HG03439 (cell line): ENCODE measurements around the gene AKAP9.
A peak's percentile ranks its signal among the peaks of the same experiment; 100 is the strongest.
"Not testable (repeated sequence)": the region's sequence is repeated elsewhere in the genome, so short reads cannot be mapped to it uniquely, and the experiment has no call there.

ENCODE experiments used
- ATAC-seq: cut with Tn5 transposase; IDR thresholded peaks from one replicate; pipeline ENCODE4 v1.9.1; 2021; ENCODE audit warnings: mild to moderate bottlenecking, moderate library complexity; ENCODE audit not compliant: unreplicated experiment

Gene AKAP9

DNA sequence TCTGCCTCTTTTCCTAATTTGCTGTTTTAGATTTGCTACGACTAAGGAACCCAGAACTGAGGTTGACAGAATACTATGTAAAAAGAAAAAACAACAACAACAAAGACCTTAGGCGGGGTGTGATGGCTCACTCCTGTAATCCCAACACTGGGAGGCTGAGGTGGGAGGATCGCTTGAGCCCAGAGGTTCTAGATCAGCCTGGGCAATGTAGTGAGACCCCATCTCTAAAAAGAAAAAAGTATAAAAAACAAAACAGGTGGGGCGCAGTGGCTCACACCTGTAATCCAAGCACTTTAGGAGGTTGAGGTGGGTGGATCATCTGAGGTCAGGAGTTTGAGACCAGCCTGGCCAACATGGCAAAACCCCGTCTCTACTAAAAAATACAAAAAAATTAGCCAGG is 4.3 kb downstream of the AKAP9 start:
- not testable (repeated sequence) for ATAC-seq

DNA sequence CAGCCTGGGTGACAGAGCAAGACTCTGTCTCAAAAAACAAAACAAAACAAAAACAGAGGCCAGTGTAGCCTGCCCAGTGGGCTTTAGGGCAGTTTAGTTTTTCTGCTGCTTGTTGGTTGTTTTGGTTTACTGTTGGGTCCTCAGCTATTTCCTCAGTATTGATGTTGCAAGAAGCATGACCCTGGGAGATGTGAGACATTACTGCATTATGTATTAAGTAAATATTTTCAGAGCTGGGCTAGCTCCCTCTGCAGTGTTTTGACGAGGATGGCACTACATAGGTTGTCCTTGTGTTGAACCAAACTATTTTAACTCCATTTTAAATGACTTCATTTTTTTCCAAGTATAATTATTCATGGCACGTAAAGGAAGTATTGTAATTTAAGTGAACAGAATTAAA is 4.8 kb downstream of the AKAP9 start:
- ATAC-seq: no peak

DNA sequence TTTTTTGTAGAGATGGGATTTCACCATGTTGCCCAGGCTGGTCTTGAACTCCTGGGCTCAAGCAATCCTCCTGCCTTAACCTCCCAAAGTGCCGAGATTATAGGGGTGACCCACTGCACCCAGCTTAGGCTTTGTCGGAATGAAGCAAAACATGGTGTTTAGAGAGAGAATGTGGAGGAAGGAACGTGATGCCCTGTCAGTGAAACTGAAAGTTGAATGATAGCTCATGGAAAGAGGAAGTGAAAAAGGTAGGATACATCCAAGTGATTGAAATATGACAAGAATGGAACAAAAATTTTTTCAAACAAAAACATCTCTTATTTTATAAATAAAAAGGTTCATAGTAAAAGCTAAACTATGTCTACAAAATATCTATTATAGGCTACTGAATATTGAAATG is 5.9 kb downstream of the AKAP9 start:
- ATAC-seq: no peak

DNA sequence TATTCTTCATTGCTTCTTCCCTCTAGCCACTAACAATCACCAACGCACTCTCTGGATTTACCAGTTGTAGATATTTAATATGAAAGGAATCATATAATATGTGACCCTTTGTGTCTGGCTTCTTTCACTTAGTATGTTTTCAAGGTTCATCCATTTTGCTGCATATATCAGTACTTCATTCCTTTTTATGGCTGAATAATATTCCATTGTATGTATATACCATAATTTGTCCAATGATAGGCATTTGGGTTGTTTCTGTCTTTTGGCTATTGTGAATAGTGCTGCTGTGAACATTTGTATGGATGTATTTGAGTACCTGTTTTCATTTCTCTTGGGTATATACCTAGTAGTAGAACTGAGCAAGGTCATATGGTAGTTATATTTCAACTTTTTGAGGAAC is 7.3 kb downstream of the AKAP9 start:
- no peak for ATAC-seq

DNA sequence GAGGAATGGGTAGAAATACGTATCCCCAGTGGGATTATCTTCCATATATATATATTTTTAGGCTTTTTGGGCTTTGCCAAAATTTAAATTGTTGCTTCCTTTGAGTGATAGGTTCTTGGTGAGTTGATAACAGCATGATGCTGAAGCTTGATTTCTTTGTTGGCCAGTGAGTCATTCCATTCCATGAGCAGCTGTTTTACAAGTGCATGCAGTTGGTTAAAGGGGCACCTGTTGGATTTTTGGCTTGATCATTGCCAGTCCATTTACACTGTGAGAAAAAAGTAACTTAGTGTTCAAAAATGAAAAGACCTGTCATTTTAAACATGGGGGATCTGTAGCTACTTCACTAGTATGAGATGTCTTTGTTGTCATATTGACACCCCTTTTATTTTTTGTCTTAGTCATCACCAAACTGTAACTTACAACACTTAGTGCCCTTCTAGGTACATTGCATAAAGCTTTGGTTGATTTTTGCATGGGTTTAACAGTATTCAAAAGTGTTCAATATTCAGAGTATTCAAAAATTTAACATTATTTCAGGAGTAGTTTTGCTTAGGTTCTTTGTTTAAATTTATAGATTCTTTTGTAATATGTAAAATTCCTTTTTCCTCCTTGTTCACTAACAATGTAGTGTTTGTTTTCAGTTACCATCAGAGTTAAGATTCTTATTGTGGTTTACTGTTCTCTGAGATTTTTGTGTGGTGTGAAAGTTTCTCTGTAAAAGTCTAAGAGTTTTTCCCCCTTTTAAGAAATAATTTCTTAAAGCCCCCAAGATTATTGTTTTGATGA is 8.8 kb downstream of the AKAP9 start:
- peak; percentile 51 for ATAC-seq

DNA sequence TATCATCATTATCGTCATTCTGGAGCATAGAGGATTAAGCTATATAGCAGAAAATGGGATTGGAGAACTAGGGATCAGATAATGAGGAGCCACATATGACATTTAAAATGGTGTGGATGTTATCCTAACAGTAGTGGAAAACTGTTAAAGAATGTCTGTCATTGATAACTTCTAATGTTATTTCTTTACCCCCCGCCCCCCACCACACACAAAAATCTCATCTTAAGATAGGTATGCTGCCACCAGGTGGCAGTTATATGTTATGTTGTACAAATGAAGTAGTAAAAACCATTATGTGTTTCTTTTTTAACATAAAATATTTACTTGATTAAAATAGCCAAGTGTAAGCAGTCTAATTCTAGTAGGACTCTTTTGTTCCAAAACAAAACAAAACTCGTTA is 13.0 kb downstream of the AKAP9 start:
- ATAC-seq: no peak

DNA sequence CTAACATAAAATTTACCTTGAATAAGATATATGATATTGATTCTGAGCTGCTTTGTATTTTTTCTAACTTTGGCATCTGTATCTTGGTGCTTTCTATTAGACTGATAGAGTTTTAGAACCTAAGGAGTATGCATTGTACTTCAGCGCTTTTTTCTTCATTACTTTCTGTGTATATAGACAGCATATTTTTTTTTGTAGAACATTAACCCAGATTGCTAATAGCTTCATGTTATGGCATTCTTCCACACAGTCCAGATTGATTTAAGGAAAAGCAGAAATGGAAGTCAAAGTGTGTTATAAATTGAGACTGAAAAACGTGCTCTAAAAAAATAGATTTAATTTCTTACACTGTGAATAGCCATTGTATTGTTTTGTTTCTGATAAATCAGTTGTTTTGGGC is 15.8 kb downstream of the AKAP9 start:
- not testable (repeated sequence) for ATAC-seq

DNA sequence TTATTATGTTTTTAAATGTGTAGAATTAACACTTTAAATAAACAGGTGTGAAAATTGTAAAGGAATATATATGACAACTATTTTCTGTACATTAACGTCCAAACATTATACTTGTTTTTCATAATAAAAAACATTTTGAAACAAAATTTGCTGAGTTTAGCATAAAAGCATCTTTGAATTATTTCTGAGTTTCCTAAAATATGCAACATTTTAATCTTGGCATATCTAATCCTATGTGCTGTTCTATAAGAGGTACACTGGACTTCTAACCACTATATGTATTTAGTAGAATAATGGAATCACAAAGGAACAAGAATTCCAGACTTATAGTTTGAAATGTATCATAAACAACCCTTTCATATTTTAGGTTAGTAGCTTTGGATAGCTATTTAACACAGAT is 16.6 kb downstream of the AKAP9 start:
- ATAC-seq: no peak

DNA sequence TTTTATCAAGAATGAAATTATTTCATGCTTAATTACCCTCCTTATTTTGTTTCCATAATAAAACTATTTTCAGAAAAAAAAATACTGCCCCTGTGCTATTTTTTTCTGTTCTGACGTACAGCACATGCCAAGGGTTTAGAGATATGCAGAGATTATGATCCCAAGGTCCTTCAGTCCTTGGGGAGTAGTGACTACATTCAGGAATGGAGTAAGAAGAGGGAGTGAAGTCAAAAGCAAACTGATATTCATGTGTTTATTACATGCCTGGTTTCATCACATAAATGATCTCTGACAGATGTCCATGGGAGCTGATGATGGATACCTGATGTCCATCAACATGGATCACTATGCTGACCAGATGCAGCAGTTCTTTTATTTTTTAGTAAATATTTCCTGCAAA is 17.2 kb downstream of the AKAP9 start:
- ATAC-seq: no peak

DNA sequence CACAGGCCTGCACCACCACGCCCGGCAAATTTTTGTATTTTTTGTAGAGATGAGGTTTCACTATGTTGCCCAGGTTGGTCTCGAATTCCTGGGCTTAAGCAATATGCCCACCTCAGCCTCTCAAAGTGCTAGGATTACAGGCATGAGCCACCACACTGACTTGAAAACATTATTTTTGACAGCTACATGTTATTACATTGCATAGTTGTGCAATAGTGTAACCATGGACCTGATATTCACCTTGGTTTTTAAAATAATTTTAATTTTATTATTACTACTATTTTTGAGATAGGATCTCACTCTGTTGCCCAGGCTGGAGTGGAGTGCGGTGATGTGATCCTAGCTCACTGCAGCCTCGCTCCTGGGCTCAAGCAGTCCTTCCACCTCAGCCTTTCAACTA is 18.4 kb downstream of the AKAP9 start:
- ATAC-seq: no peak

DNA sequence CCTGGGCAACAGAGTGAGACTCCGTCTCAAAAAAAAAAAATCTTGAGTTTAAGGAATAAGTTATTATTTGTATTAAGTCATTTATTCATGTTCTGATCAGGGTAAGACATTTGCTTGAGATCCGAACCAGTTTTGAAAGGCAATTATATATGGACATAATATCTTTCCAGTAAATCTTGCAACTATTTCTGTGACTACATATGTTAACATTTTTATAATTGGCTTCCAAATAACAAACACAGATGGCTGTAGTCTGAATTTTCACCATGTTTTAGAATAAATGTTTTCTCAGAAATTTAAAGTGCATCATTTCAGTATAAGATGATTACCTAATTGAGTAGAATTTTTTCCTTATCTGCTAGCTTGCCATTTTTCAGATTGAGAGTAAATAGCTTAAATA is 21.2 kb downstream of the AKAP9 start:
- ATAC-seq: no peak

DNA sequence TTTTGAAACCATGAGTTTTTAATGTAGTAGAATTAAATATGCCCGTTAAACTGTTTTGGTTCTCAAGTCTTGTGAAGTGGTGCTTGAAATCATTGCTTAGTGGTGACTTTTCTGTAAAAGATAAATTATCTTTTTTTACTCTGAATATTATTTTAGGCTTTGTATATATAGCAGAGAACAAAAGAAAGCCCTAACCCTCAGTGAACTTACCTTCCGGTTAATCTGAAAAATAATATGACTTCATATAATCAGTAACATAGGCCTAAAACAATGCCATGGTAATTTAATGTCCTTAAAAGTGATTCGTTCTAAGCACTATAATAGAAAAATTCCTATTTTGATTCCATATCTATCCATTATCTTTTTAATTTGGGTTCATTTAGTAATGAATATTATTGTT is 21.8 kb downstream of the AKAP9 start:
- no peak for ATAC-seq

DNA sequence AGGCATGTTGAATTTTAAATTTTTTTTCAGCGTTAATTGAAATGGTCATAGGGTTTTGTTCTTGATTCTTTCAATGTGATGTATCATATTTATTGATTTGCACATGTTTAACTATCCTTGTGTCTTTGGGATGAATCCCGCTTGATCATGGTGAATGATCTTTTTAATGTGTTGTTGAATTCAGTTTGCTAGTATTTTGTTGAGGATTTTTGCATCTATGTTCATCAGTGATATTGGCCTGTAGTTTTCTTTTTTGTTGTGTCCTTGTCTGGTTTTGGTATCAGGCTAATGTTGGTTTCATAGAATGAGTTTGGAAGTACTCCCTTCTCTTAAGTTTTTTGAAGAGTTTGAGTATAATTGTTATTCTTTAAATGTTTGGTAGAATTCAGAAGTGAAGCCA is 26.9 kb downstream of the AKAP9 start:
- ATAC-seq: not testable (repeated sequence)

DNA sequence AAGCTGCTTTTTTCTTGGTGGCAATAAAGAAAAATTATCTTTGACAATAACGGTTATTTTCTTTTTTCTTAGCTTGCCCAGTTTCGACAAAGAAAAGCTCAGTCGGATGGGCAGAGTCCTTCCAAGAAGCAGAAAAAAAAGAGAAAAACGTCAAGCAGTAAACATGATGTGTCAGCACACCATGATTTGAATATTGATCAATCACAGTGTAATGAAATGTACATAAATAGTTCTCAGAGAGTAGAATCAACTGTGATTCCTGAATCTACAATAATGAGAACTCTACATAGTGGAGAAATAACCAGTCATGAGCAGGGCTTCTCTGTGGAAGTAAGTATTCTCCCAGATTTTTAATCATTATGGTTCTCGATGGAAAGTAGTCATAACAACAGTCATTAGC is 33.0 kb downstream of the AKAP9 start:
- no peak for ATAC-seq

DNA sequence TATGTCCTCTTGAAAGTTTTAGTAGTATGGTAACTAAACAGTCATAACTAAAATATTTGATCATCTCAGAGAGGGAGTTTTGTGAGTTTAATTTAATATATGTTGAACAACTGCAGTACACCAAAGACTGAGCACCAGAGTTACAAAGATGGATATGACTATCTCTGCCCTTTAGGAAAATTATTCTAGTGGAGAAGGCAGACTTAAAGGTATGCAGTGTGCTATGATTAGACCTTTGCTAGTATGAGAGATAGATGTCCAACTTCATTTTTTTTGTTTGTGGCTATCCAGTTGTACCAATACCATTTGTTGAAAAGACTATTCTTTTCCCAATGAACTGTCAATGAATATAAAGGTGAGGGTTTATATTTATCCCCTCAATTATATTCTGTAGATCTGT is 33.4 kb downstream of the AKAP9 start:
- ATAC-seq: no peak

DNA sequence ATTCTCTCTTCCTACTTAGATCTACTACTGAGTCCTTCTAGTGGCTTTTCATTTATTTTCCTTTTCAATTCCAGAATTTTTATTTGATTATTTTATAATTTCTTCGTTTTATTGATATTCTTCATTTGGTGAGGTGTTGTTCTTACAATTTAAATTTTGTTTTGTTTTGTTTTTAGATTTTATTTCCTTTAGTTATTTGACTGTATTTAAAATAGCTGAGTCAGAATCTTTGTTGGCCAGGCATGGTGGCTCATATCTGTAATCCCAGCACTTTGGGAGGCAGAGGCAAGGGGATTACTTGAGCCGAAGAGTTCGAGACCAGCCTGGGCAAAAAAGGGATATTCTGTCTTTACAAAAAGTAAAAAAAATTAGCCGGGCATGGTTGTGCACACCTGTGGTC is 36.1 kb downstream of the AKAP9 start:
- ATAC-seq: no peak

DNA sequence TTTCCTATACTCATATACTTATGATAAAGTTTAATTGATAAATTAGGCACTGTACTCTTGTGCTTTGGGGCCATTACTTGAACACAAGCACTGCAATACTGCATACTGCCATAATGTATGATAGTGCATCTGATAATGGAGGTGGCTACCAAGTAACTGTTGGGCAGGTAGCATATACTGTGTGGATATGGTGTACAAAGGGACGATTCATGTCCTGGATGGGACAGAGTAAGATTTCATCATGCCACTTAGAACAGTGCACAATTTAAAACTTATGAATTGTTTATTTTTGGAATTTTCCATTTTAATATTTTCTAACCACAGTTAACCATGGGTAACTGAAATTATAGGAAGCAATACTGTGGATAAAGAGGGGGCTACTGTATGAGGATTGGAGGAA is 38.9 kb downstream of the AKAP9 start:
- ATAC-seq: no peak

DNA sequence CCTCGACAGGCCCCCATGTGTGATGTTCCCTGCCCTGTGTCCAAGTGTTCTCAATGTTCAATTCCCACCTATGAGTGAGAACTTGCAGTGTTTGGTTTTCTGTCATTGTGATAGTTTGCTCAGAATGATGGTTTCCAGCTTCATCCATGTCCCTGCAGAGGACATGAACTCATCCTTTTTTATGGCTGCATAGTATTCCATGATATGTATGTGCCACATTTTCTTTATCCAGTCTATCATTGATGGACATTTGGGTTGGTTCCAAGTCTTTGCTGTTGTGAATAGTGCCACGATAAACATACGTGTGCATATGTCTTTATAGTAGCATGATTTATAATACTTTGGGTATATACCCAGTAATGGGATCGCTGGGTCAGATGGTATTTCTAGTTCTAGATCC is 41.7 kb downstream of the AKAP9 start:
- not testable (repeated sequence) for ATAC-seq

DNA sequence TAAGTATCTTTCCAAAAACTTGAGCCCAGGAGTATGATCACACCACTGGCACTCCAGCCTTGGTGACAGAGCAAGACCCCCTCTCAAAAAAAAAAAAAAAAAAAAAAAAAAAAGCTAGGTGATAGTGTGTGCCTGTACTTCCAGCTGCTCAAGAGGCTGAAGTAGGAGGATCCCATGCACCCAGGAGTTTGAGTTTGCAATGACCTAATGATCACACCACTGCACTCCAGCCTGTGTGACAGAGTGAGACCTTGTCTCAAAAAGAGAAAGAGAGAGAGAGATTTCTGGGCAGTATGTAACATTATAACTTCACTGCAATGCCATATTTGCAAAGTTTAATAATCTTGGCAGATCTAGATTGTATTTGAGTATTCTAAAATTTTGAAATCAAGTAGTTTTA is 47.6 kb downstream of the AKAP9 start:
- no peak for ATAC-seq

DNA sequence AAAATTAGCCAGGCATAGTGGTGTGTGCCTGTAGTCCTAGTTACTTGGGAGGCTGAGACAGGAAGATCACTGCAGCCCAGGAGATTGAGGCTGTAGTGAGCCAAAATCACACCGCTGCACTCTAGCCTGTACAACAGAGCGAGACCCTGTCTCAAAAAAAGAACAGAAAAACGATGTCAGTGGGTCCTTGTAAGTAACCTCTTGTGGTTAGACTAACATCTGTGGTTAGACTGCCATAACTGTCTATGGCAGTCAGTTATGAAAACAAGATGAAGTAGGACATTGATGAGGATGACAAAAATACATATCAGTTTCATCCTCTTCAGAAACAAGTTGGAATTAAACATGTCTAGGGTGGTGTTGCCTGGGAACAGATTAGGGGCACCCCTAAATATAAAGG is 53.3 kb downstream of the AKAP9 start:
- ATAC-seq: peak; percentile 40

DNA sequence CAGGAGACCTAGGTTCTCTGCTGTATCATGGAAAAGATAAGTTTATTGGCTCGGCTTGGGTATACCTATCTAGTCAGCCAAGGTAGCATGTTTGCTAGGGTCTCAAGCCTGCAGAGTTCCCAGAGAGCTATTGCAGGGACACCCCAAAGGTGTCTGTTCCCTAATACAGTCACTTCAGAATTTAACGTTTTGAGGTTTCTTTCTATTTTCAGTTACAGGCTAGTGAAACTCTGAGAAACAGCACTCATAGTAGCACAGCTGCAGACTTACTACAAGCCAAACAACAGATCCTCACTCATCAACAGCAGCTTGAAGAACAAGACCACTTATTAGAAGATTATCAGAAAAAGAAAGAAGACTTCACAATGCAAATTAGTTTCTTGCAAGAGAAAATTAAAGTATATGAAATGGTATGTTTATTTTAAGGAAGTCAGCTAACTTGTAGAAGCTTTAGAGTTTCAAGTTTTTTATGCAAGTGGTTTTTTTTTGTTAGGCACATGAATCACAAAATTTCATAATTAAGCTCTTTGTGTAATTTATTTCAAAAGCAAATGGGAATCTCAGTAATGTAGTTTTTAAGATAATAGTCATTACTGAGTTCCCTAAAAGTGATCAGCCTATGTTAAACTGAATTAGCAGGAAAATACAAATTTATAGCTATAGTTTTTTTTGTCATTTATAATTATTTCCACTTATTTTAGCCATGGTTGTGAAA is 54.9 kb downstream of the AKAP9 start:
- peak; percentile 91 for ATAC-seq
